ENCODE measurements around the gene RAB1B. TPM values are rescaled to one million over a fixed set of nuclear protein-coding genes. Genes with fewer than 3 reads are reported as not detected.

The RAB1B gene
- total and polyA plus RNA-seq, 4 donors = 78.6 to 203 (median 168) TPM

- TF ChIP-seq CTCF (IDR thresholded peaks at IDR 0.05; ENCODE audit: control extremely low read depth, extremely low read depth) = no peak
- WGBS, 2 donors = 95 to 96% methylated on average over 8 of the region's 8 CpGs
- Histone ChIP-seq H3K36me3 (ENCODE audit: control insufficient read depth in 4 of 4, insufficient read depth in 4 of 4, low read length in 4 of 4) (peaks cover 0 to 30% (median 21%) of the 10 kb centered on the region in 4 donors), H3K9ac (ENCODE audit: insufficient read depth in 1 of 2, low read length in 2 of 2) (no peak overlapping the region), H3K27me3 (ENCODE audit: control insufficient read depth in 3 of 3, insufficient read depth in 3 of 3, low read length in 2 of 3) (no peaks in the 10 kb centered on the region), H3K4me3 (no peak overlapping the region), H3K4me1 (ENCODE audit: control insufficient read depth in 5 of 5, insufficient read depth in 5 of 5, low read length in 5 of 5) (peaks cover 0 to 8% (median 0%) of the 10 kb centered on the region in 5 donors), H3K9me3 (ENCODE audit: control insufficient read depth in 4 of 4, insufficient read depth in 3 of 4, low read length in 3 of 4) (no peaks in the 10 kb centered on the region), H3K27ac (ENCODE audit: low read depth in 1 of 2, low read length in 1 of 2) (no peak overlapping the region)
- ATAC-seq (ENCODE audit: insufficient read depth, low FRiP score) (no peak), DNase-seq (no peak)
These were observed 4.1 kb upstream of the RAB1B start for GRCh38 chr11:66264383-66264782.

GRCh38 chr11:66264914-66265313 is 3.5 kb upstream of the RAB1B start:
- no peaks in the 10 kb centered on the region for H3K27me3 ChIP-seq (ENCODE audit: control insufficient read depth in 3 of 3, insufficient read depth in 3 of 3, low read length in 2 of 3)
- peaks cover 0 to 30% (median 19%) of the 10 kb centered on the region in 4 donors for H3K36me3 ChIP-seq (ENCODE audit: control insufficient read depth in 4 of 4, insufficient read depth in 4 of 4, low read length in 4 of 4)
- DNase-seq (no peak), ATAC-seq (ENCODE audit: insufficient read depth, low FRiP score) (no peak)
- H3K9me3 ChIP-seq (ENCODE audit: control insufficient read depth in 4 of 4, insufficient read depth in 3 of 4, low read length in 3 of 4) = no peaks in the 10 kb centered on the region
- WGBS, 2 donors = 75 to 83% methylated on average over 12 of the region's 12 CpGs
- H3K9ac ChIP-seq (ENCODE audit: insufficient read depth in 1 of 2, low read length in 2 of 2) = no peak overlapping the region
- no peak for TF ChIP-seq CTCF (IDR thresholded peaks at IDR 0.05; ENCODE audit: control extremely low read depth, extremely low read depth)
- H3K4me3 ChIP-seq = no peak overlapping the region
- no peak overlapping the region for H3K27ac ChIP-seq (ENCODE audit: low read depth in 1 of 2, low read length in 1 of 2)
- H3K4me1 ChIP-seq (ENCODE audit: control insufficient read depth in 5 of 5, insufficient read depth in 5 of 5, low read length in 5 of 5) = peaks cover 0 to 13% (median 2%) of the 10 kb centered on the region in 5 donors

- Histone ChIP-seq H3K36me3 (ENCODE audit: control insufficient read depth in 4 of 4, insufficient read depth in 4 of 4, low read length in 4 of 4) (peaks cover 0 to 34% (median 16%) of the 10 kb centered on the region in 4 donors), H3K4me1 (ENCODE audit: control insufficient read depth in 5 of 5, insufficient read depth in 5 of 5, low read length in 5 of 5) (peaks cover 0 to 13% (median 4%) of the 10 kb centered on the region in 5 donors), H3K27me3 (ENCODE audit: control insufficient read depth in 3 of 3, insufficient read depth in 3 of 3, low read length in 2 of 3) (no peaks in the 10 kb centered on the region), H3K4me3 (no peak overlapping the region), H3K9ac (ENCODE audit: insufficient read depth in 1 of 2, low read length in 2 of 2) (no peak overlapping the region), H3K9me3 (ENCODE audit: control insufficient read depth in 4 of 4, insufficient read depth in 3 of 4, low read length in 3 of 4) (no peaks in the 10 kb centered on the region), H3K27ac (ENCODE audit: low read depth in 1 of 2, low read length in 1 of 2) (peak overlapping the region in 1 of 2 donors; percentile 1)
- ATAC-seq (ENCODE audit: insufficient read depth, low FRiP score) (no peak), DNase-seq (no peak)
- WGBS, 2 donors = 95% methylated on average over 26 of the region's 26 CpGs
- no peak for TF ChIP-seq CTCF (IDR thresholded peaks at IDR 0.05; ENCODE audit: control extremely low read depth, extremely low read depth)
These were observed 2.7 kb upstream of the RAB1B start for GRCh38 chr11:66265531-66266377.
